Loucy (cell line): ENCODE measurements around the gene MAPK8IP1.

ENCODE experiments used
- CTCF ChIP-seq: fragments of 200-600 bp; sonication (generic); conservative IDR thresholded peaks from 2 replicates; pipeline ENCODE4 v1.5.1; 2014; ENCODE audit warnings: mild to moderate bottlenecking, antibody characterized with exemption, low read length
- EZH2phosphoT487 ChIP-seq: fragments of 200-600 bp; IDR thresholded peaks from 2 replicates; pipeline ENCODE4 v1.6.1; 2018; ENCODE audit warnings: antibody characterized with exemption, mild to moderate bottlenecking, moderate library complexity, borderline replicate concordance

- TF ChIP-seq CTCF (no peak), EZH2phosphoT487 (no peak)
Measured at GRCh38 chr11:45924036-45924915, 38.8 kb downstream of the MAPK8IP1 start.
